NCI-H2227 (cell line): ENCODE measurements around the gene TSPAN7.

Experiments
- DNase-seq: peaks from one replicate; lab custom pipeline; 2025; ENCODE audit not compliant: unreplicated experiment; lab: John Stamatoyannopoulos, UW

Gene TSPAN7

GRCh38 chrX:38679695-38680094 is 118.4 kb downstream of the TSPAN7 start:
- DNase-seq: no peak

GRCh38 chrX:38682095-38682494 is 120.8 kb downstream of the TSPAN7 start:
- DNase-seq: no peak

GRCh38 chrX:38692961-38693360 is 131.6 kb downstream of the TSPAN7 start:
- DNase-seq: no peak

GRCh38 chrX:38694394-38694793 is 133.1 kb downstream of the TSPAN7 start:
- no peak for DNase-seq

- DNase-seq: no peak
Observed at GRCh38 chrX:38697461-38697860, 136.1 kb downstream of the TSPAN7 start.

GRCh38 chrX:38699121-38699520 is 137.8 kb downstream of the TSPAN7 start:
- no peak for DNase-seq

- no peak for DNase-seq
Observed at GRCh38 chrX:38699696-38700095, 138.4 kb downstream of the TSPAN7 start.

- no peak for DNase-seq
Observed at GRCh38 chrX:38701073-38701472, 139.7 kb downstream of the TSPAN7 start.

- DNase-seq: no peak
Observed at GRCh38 chrX:38704146-38704882, 143.0 kb downstream of the TSPAN7 start.

GRCh38 chrX:38717871-38718270 is 156.5 kb downstream of the TSPAN7 start:
- DNase-seq: peak; percentile 34

- no peak for DNase-seq
Observed at GRCh38 chrX:38718311-38718710, 157.0 kb downstream of the TSPAN7 start.

- DNase-seq: no peak
Observed at GRCh38 chrX:38726612-38727011, 165.3 kb downstream of the TSPAN7 start.

GRCh38 chrX:38727668-38728067 is 166.3 kb downstream of the TSPAN7 start:
- DNase-seq: no peak

- no peak for DNase-seq
Observed at GRCh38 chrX:38732866-38733265, 171.5 kb downstream of the TSPAN7 start.
